GM18951 (cell line): Measurements from ENCODE around the gene MRPL32.
A peak's percentile ranks its signal among the peaks of the same experiment; 100 is the strongest.

Experiments
- POLR2A ChIP-seq: IDR thresholded peaks from 4 replicates; pipeline ENCODE4 v1.6.1; 2011; ENCODE audit warnings: mild to moderate bottlenecking; ENCODE audit not compliant: insufficient read length, insufficient read depth; ENCODE audit errors: extremely low read depth
- in situ Hi-C: fragments of 300-500 bp; cut with MboI; formaldehyde crosslinking; loops from one replicate; pipeline ENCODE4 v1.12.0; 2022; ENCODE audit warnings: low sequenced_read_pairs, mixed read lengths, inconsistent platforms; ENCODE audit not compliant: unreplicated experiment

The MRPL32 gene

DNA sequence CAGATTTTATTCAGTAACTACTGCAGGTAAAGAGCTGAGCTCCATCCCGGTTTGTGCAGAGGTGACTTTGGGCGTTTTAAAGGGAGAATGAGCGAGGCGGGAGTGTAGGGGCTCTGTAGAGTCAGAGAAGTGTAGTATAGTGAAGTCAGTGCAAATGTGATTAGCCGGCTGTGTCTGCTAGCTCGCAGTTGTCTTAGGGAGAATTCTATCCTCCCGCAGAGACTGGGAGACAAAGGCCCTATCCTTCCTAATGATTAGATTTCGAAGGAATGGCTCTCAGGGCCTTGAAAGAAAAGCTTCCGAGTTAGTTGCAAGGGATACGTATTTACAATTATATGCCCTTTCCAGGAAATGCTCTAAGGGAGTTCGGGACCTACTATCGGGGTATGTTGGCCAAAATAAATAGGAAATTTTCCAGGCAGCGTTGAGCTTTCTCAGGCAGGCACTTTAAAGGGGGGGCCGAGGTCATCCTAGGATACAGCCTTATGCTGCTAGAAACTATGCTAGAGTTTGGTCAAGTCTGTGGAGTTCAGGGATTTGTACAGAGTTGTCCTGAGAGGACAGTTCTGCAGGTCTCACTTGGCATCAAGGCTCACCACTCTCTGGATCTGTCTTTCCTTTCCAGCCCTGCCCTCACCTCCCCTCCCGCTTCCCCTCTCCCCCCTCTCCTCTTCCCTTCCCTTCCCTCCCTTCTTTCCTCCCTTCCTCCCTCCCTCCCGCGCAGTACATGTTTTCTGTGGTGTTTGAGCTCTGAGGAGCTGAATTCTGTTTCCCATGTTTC lies 825 bp downstream of the MRPL32 start:
- in situ Hi-C loops = loop anchor here (10.0 to 25.0 kb wide), 4 partner anchors 332 to 904 kb away; partner anchors contain the start of gene COA1
- TF ChIP-seq POLR2A = no peak

- TF ChIP-seq POLR2A = no peak
- in situ Hi-C loops = loop anchor here (10.0 to 25.0 kb wide), 4 partner anchors 331 to 903 kb away; partner anchors contain the start of gene COA1
Measured at GRCh38 chr7:42934291-42934690, 2.1 kb downstream of the MRPL32 start.

- no peak for TF ChIP-seq POLR2A
- in situ Hi-C loops = loop anchor here (10.0 to 25.0 kb wide), 4 partner anchors 329 to 901 kb away; partner anchors contain the start of gene COA1
Measured at GRCh38 chr7:42935861-42936260, 3.7 kb downstream of the MRPL32 start.

DNA sequence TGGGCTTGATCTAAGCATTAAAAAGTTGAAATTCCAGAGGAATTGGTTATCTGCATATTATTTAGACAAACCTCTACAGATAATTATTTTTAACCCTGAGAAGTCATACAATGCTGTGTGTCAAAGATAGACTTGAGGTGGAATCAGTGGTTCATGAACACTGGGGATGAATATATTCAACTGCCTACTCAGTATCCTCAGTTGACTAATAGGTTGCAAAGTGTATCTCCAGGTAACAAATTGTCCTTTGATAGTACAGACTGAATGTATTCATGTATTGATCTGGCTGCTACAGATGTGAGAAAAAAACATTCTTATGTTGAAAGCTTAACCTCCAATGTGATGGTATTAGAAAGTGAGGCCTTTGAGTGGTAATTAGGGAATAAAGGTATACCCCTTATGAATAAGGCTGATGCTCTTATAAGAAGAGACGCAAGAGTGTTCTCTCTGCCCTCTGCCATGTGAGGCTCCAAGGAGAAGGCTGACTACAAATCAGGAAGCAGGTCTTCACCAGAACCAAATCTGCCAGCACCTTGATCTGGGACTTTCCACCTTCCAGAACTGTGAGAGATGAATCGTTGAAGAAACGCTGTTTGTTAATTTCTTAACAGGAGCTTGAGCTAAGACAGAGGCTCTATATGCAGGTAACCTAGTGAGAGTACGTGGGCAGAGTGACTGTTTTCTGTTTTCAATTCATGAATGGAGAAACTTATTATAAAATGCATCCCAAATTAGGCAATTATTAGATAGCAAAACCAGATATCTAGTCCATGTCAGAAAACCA lies 7.5 kb downstream of the MRPL32 start:
- in situ Hi-C loops = loop anchor here (10.0 to 25.0 kb wide), 4 partner anchors 325 to 898 kb away; partner anchors contain the start of gene COA1
- no peak for TF ChIP-seq POLR2A

DNA sequence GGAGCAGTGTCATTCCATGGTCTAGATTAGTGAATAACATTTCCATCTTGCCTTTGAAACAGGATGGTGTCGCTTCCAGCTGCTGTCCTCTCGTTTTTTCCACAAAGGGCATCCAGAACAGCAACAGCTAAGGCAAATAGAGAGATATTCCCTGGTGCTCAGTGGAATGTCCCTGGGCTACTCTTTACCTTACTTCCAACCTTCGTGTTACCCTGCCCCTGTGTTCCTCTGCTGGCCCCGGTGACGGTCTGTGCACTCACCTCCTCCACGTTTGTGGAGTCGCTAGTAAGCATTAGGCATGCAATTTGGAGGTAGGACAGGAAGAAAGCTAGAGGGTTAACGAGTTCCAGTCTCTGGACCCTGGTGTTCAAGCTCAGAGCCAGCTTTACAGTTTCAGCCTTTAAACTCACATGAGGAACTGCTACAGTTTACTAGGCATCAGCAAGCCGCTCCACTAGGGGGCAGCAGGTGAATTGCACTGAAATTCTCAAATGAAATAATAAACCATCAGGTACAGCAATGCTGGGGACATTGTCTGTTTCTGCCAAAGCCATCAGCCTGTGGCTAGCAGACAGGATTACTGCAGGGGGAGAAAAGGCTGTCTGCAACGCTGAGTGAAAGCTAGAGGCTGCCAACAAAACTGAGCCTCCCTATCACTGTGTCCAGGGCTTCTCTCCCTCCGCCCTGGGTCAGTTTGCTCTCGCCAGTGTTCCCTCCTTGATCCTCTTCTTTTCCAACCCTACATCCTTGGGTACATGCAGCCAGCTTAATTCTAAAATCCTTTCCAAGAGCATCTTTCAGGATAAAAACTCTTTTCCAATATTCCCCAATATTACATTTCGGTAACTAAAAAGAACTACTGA lies 9.0 kb downstream of the MRPL32 start:
- in situ Hi-C loops = loop anchor here (25.0 kb wide), 3 partner anchors 521 to 896 kb away; partner anchors contain the start of gene COA1
- no peak for TF ChIP-seq POLR2A

DNA sequence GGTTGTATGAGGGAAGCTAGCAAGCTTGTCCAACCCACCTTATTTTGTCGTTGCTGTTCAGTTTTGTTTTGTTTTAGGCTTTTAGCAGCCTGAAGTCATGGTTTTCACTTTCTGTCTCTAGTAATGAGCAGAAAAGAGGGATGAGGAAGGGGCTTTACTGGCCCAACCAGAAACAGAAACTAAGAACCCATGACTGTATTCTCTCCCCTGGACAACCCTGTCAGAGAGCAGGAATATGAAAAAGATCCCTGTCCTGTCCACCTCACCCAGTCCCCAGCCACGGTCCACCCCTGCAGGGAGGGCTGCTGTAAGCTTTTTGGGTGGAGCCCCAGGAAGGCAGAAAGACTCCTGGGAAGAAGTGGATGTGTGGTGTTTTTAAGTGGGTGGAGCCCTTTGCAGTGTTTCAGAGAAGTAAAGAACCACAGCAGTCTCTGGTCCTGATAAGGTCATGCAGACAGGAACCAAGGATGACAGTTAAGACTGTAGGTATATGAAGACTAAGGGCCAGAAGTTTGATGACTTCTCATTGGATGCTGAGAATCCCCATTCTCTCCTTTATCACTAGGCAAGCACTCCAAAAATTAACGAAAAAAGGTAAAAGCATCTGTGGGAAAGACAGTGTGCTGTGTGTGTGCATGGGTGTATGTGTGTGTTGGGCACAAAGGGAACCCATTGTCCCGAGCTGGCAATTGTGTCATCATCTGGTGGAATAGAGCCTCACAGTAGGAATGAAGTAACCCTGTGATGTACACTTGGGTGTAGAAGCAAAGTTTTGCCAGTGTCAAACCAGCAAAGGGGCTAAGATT lies 13.8 kb downstream of the MRPL32 start:
- in situ Hi-C loops = loop anchor here (25.0 kb wide), 3 partner anchors 516 to 891 kb away; partner anchors contain the start of gene COA1
- TF ChIP-seq POLR2A = peak; percentile 20

- in situ Hi-C loops = loop anchor here (25.0 kb wide), 3 partner anchors 516 to 891 kb away; partner anchors contain the start of gene COA1
- TF ChIP-seq POLR2A = no peak
Measured at GRCh38 chr7:42946627-42946950, 14.4 kb downstream of the MRPL32 start.

DNA sequence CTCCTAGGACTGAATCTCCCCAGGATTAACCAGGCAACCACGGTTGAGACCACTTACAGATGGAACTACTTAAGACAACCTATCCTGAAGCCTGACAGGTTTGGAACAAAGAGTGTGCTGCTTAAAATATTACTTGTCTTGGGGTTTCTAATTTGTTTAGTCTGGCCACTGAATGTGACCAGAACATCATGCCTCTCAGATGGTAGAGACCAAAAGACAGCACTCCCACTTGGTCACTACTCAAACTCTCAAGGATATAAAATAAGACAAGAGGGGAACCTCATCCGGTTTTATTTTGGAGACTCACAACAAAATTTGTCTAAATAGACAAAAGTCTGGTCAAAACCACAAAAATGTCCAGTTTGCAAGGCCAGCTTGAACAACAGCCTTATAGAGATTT lies 15.3 kb downstream of the MRPL32 start:
- no peak for TF ChIP-seq POLR2A
- in situ Hi-C loops = loop anchor here (25.0 kb wide), 3 partner anchors 515 to 890 kb away; partner anchors contain the start of gene COA1

- in situ Hi-C loops = no loop called here
Measured at GRCh38 chr7:42950417-42950816, 18.2 kb downstream of the MRPL32 start.

GRCh38 chr7:42952328-42952727 lies 20.2 kb downstream of the MRPL32 start:
- in situ Hi-C loops = no loop called here
- no peak for TF ChIP-seq POLR2A

More at GRCh38 chr7:42950417-42950816, 18.2 kb downstream of the MRPL32 start:
- TF ChIP-seq POLR2A = no peak

DNA sequence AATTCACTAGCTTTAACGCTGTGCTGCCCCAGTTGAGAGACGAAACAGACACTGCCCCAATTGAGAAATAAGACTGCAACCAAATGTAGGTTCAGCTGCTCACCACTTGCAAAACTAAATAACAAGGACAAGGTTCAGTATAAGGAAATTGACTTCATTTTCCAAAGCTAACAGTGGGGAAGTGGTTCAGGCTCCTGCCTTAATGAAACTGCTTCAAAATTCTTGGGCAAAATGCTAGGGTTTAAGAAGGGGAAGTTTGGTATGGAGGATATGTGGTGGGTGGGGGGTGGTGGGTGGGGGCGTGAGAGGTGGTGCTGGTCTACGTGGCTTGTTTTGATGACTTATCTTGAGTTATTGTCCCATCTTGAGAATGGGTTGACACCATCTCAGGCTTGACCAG lies 21.8 kb downstream of the MRPL32 start:
- in situ Hi-C loops = no loop called here

GRCh38 chr7:42956062-42956461 lies 23.9 kb downstream of the MRPL32 start:
- no peak for TF ChIP-seq POLR2A
- in situ Hi-C loops = no loop called here

More for the DNA sequence above, 21.8 kb downstream of the MRPL32 start:
- no peak for TF ChIP-seq POLR2A
